H9 (cell line): ENCODE results near the gene LRRFIP1. TPM values are rescaled to one million over a fixed set of nuclear protein-coding genes. Genes with fewer than 3 reads are reported as not detected.

Source experiments
- DNase-seq: peaks from one replicate; pipeline ENCODE4 v3.0.0-alpha.2; 2017
- H2AFZ ChIP-seq: one replicate; pipeline ENCODE4 v1.6.1; 2013; ENCODE audit warnings: mild to moderate bottlenecking, low read length, control low read depth, moderate library complexity
- H2AK5ac ChIP-seq: 2 replicates; pipeline ENCODE4 v1.6.1; 2013; ENCODE audit warnings: low read length, control low read depth, mixed read lengths; ENCODE audit not compliant: insufficient read length
- H2BK120ac ChIP-seq: one replicate; pipeline ENCODE4 v1.6.1; 2013; ENCODE audit warnings: low read depth, mild to moderate bottlenecking, low read length, control low read depth, inconsistent platforms; ENCODE audit not compliant: poor library complexity, severe bottlenecking
- H2BK12ac ChIP-seq: 2 replicates; pipeline ENCODE4 v1.6.1; 2013; ENCODE audit warnings: low read length, control low read depth, mixed read lengths, low read depth; ENCODE audit not compliant: insufficient read length
- H2BK15ac ChIP-seq: 2 replicates; pipeline ENCODE4 v1.6.1; 2013; ENCODE audit warnings: low read depth, low read length, control low read depth
- H2BK20ac ChIP-seq: one replicate; pipeline ENCODE4 v1.6.1; 2013; ENCODE audit warnings: low read depth, mild to moderate bottlenecking, low read length, control low read depth, inconsistent platforms; ENCODE audit not compliant: poor library complexity, severe bottlenecking
- H2BK5ac ChIP-seq: 2 replicates; pipeline ENCODE4 v1.6.1; 2013; ENCODE audit warnings: low read length, control low read depth, mixed read lengths; ENCODE audit not compliant: insufficient read length
- H3K14ac ChIP-seq: 2 replicates; pipeline ENCODE4 v1.6.1; 2013; ENCODE audit warnings: low read length, control low read depth; ENCODE audit not compliant: insufficient read depth
- H3K18ac ChIP-seq: 2 replicates; pipeline ENCODE4 v1.6.1; 2013; ENCODE audit warnings: low read depth, mild to moderate bottlenecking, mixed read lengths, low read length, control low read depth; ENCODE audit not compliant: insufficient read length
- H3K23ac ChIP-seq: 2 replicates; pipeline ENCODE4 v1.6.1; 2013; ENCODE audit warnings: low read length, control low read depth, mixed read lengths, low read depth; ENCODE audit not compliant: insufficient read length
- H3K23me2 ChIP-seq: 2 replicates; pipeline ENCODE4 v1.6.1; 2013; ENCODE audit warnings: low read depth, mild to moderate bottlenecking, mixed read lengths, low read length, control low read depth; ENCODE audit not compliant: insufficient read length, poor library complexity, severe bottlenecking
- H3K27ac ChIP-seq: 2 replicates; pipeline ENCODE4 v1.5.1; 2013; ENCODE audit warnings: low read length, control low read depth, mixed read lengths, low read depth; ENCODE audit not compliant: insufficient read length
- H3K27me3 ChIP-seq: 2 replicates; pipeline ENCODE4 v1.6.1; 2013; ENCODE audit warnings: low read length, control low read depth, inconsistent platforms; ENCODE audit not compliant: insufficient read depth
- H3K4ac ChIP-seq: 2 replicates; pipeline ENCODE4 v1.6.1; 2013; ENCODE audit warnings: low read depth, mild to moderate bottlenecking, control low read depth, inconsistent platforms, low read length, moderate library complexity
- H3K4me1 ChIP-seq: 2 replicates; pipeline ENCODE4 v1.6.1; 2013; ENCODE audit warnings: low read length, control low read depth, inconsistent platforms; ENCODE audit not compliant: insufficient read depth
- H3K4me2 ChIP-seq: 2 replicates; pipeline ENCODE4 v1.6.1; 2013; ENCODE audit warnings: low read length, control low read depth, mixed read lengths; ENCODE audit not compliant: insufficient read length, insufficient read depth
- H3K56ac ChIP-seq: 2 replicates; pipeline ENCODE4 v1.6.1; 2013; ENCODE audit warnings: low read depth, mild to moderate bottlenecking, mixed read lengths, low read length, control low read depth; ENCODE audit not compliant: insufficient read length
- H3K79me1 ChIP-seq: 2 replicates; pipeline ENCODE4 v1.6.1; 2013; ENCODE audit warnings: low read depth, mild to moderate bottlenecking, moderate library complexity, low read length, control low read depth, inconsistent platforms; ENCODE audit not compliant: insufficient read depth, poor library complexity, severe bottlenecking
- H3K79me2 ChIP-seq: 2 replicates; pipeline ENCODE4 v1.6.1; 2013; ENCODE audit warnings: low read length, control low read depth, inconsistent platforms; ENCODE audit not compliant: insufficient read depth
- H3K9ac ChIP-seq: 2 replicates; pipeline ENCODE4 v1.6.1; 2013; ENCODE audit warnings: low read length, control low read depth, mixed read lengths; ENCODE audit not compliant: insufficient read length; ENCODE audit errors: extremely low read depth
- H3K9me3 ChIP-seq: one replicate; pipeline ENCODE4 v1.6.1; 2013; ENCODE audit warnings: low read depth, low read length, inconsistent platforms; ENCODE audit not compliant: control insufficient read depth
- H3T11ph ChIP-seq: one replicate; pipeline ENCODE4 v1.6.1; 2013; ENCODE audit warnings: mild to moderate bottlenecking, low read length, control low read depth, inconsistent platforms
- H4K20me1 ChIP-seq: one replicate; pipeline ENCODE4 v1.6.1; 2013; ENCODE audit not compliant: control insufficient read depth, insufficient read length, insufficient read depth
- H4K5ac ChIP-seq: 2 replicates; pipeline ENCODE4 v1.6.1; 2013; ENCODE audit warnings: low read depth, mild to moderate bottlenecking, mixed read lengths, low read length, control low read depth; ENCODE audit not compliant: insufficient read length
- H4K8ac ChIP-seq: replicated peaks from 2 replicates; pipeline ENCODE4 v1.6.1; 2013; ENCODE audit warnings: low read length, control low read depth, mixed read lengths, low read depth; ENCODE audit not compliant: insufficient read length
- H4K91ac ChIP-seq: 2 replicates; pipeline ENCODE4 v1.6.1; 2013; ENCODE audit warnings: low read depth, mild to moderate bottlenecking, moderate library complexity, mixed read lengths, low read length, control low read depth; ENCODE audit not compliant: insufficient read length
- H3K27ac Mint-ChIP-seq, 3 experiments: 2 replicates in 2 of 3; 3 replicates in 1 of 3; pipeline ENCODE4 v1.8.0; 2020 to 2021; ENCODE audit warnings: mixed read lengths in 3 of 3, mild to moderate bottlenecking in 1 of 3, moderate library complexity in 1 of 3
- H3K27me3 Mint-ChIP-seq: 2 replicates; pipeline ENCODE4 v1.8.0; 2021; ENCODE audit warnings: low read depth, mild to moderate bottlenecking, moderate library complexity, mixed read lengths
- H3K36me3 Mint-ChIP-seq, 3 experiments: 2 replicates in 2 of 3; 3 replicates in 1 of 3; pipeline ENCODE4 v1.8.0; 2020 to 2021; ENCODE audit warnings: low read depth in 3 of 3, mixed read lengths in 3 of 3; ENCODE audit not compliant: insufficient read depth in 1 of 3
- H3K4me1 Mint-ChIP-seq, 2 experiments: 2 replicates each; pipeline ENCODE4 v1.8.0; 2020; ENCODE audit warnings: mixed read lengths in 2 of 2
- H3K4me3 Mint-ChIP-seq, 2 experiments: 2 replicates in 1 of 2; 3 replicates in 1 of 2; pipeline ENCODE4 v1.8.0; 2020 to 2021; ENCODE audit warnings: mild to moderate bottlenecking in 2 of 2, mixed read lengths in 2 of 2, moderate library complexity in 1 of 2
- H3K9me3 Mint-ChIP-seq, 2 experiments: 2 replicates in 1 of 2; 3 replicates in 1 of 2; pipeline ENCODE4 v1.8.0; 2020; ENCODE audit warnings: mild to moderate bottlenecking in 2 of 2, mixed read lengths in 2 of 2, moderate library complexity in 1 of 2
- CTCF ChIP-seq: fragments of 200-600 bp; sonication (generic); conservative IDR thresholded peaks from 3 replicates; pipeline ENCODE4 v1.8.0; 2021; ENCODE audit warnings: antibody characterized with exemption, mild to moderate bottlenecking
- WGBS: extraction: QIAGEN DNeasy Blood & Tissue Kit; methylation state at CpG from one replicate; pipeline ENCODE4 v1.1.7; 2013; ENCODE audit warnings: missing lambda C conversion rate, low lambda C conversion rate, mixed read lengths; ENCODE audit not compliant: insufficient read length; ENCODE audit errors: extremely low coverage; 5-methylcytosine and 5-hydroxymethylcytosine counted together
- total RNA-seq: library from RNA; stranded (reverse); gene quantifications from 2 replicates; pipeline ENCODE4 v1.2.1, GENCODE V29; 2021

LRRFIP1 gene
- total RNA-seq, 1 experiment from 2014 or later: 38.5 TPM

GRCh38 chr2:237615631-237616249, 11.6 kb upstream of the LRRFIP1 start:
- Histone ChIP-seq H3K4me1 (peaks cover 26% of the 10 kb centered on the region), H3K14ac (no peak overlapping the region), H3K79me1 (no peaks in the 10 kb centered on the region), H4K91ac (no peak overlapping the region), H4K8ac (no peak overlapping the region), H2BK120ac (no peak overlapping the region), H4K20me1 (no peaks in the 10 kb centered on the region), H3K9me3 (no peaks in the 10 kb centered on the region), H2AFZ (no peak overlapping the region), H3K4ac (no peak overlapping the region), H3K23ac (no peak overlapping the region), H3K56ac (no peak overlapping the region), H2BK20ac (no peak overlapping the region), H3K79me2 (no peaks in the 10 kb centered on the region), H2BK15ac (no peak overlapping the region), H3K23me2 (no peaks in the 10 kb centered on the region), H3K27me3 (no peaks in the 10 kb centered on the region), H3K4me2 (no peak overlapping the region), H3K27ac (no peak overlapping the region), H4K5ac (no peak overlapping the region), H3K18ac (no peak overlapping the region), H2AK5ac (peak overlapping the region; percentile 6), H2BK5ac (no peak overlapping the region), H2BK12ac (peak overlapping the region; percentile 22), H3K9ac (no peak overlapping the region), H3T11ph (no peak overlapping the region)
- Mint-ChIP-seq H3K27me3 (no peaks in the 10 kb centered on the region; the same call in 1 of the 2 replicates), H3K4me3 (no peak overlapping the region; a peak in 1 of 5 replicates), H3K36me3 (no peaks in the 10 kb centered on the region), H3K4me1 (peaks cover 48 to 52% of the 10 kb centered on the region in 2 experiments), H3K9me3 (no peaks in the 10 kb centered on the region; a peak in 2 of 5 replicates), H3K27ac (peak overlapping the region in 1 of 3 experiments; percentile 31; a peak in 3 of 7 replicates)
- no CpG with 5 or more reads among the region's 4 CpGs for WGBS
- peak; percentile 18 for DNase-seq
- no peak for TF ChIP-seq CTCF
